Hepatocyte (in vitro differentiated cells): ENCODE results near the gene NPAS3.

ENCODE experiments used
- CTCF ChIP-seq: fragments of 200-600 bp; sonication (generic); IDR thresholded peaks from 2 replicates; pipeline ENCODE4 v1.5.1; 2016; ENCODE audit warnings: antibody characterized with exemption, mild to moderate bottlenecking; ENCODE audit not compliant: poor library complexity
- EZH2 ChIP-seq: fragments of 200-600 bp; sonication (generic); IDR thresholded peaks from 2 replicates; pipeline ENCODE4 v1.6.1; 2016; ENCODE audit warnings: antibody characterized with exemption, mild to moderate bottlenecking, borderline replicate concordance
- EZH2phosphoT487 ChIP-seq: fragments of 200-600 bp; sonication (generic); IDR thresholded peaks from one replicate; pipeline ENCODE4 v1.6.1; 2018; ENCODE audit warnings: antibody characterized with exemption, mild to moderate bottlenecking, low read depth, moderate library complexity; ENCODE audit not compliant: unreplicated experiment, severe bottlenecking

DNA sequence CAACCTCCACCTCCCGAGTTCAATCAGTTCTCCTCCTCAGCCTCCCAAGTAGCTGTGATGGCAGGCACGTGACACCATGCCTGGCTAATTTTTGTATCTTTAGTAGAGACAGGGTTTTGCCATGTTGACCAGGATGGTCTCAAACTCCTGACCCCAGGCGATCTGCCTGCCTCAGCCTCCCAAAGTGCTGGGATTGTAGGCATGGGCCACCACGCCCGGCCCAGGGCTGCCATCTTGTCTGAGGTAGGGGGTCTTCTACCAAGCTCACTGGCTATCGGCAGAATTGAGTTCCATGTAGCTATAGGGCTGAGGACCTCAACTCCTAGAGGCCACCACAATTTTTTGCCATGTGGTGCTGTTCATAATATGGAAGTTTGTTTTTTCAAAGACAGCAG, 896.6 kb downstream of the NPAS3 start:
- no peak for TF ChIP-seq CTCF
- TF ChIP-seq EZH2: no peak
- TF ChIP-seq EZH2phosphoT487: no peak
